K562 (cell line): ENCODE results near the gene CERS1. TPM values are rescaled to one million over a fixed set of nuclear protein-coding genes. Genes with fewer than 3 reads are reported as not detected.

ENCODE experiments used
- ATAC-seq: fragments of 200-7000 bp; cut with Tn5 transposase; 3 replicates; pipeline ENCODE4 v1.9.1; 2020; ENCODE audit warnings: moderate library complexity
- BruUV-seq: library from RNA; stranded (reverse); fragments of 400-500 nt; replicated peaks from 2 replicates; lab custom pipeline; 2021; lab: Mats Ljungman, UMichigan
- CTCF ChIA-PET: fragments of 300-600 bp; formaldehyde crosslinking; extraction: SDS; loops from one replicate; lab custom pipeline; 2021; ENCODE audit warnings: low intra/inter-chr PET ratio; lab: Yijun Ruan, JAX
- POLR2A ChIA-PET: fragments of 300-600, 350-650 bp; sonication (Branson Sonifier 250); formaldehyde crosslinking; extraction: SDS; loops from one replicate; lab custom pipeline; 2021; ENCODE audit warnings: antibody characterized with exemption, inconsistent platforms; lab: Yijun Ruan, JAX
- DNase-seq, 4 experiments: peaks; one replicate each; pipeline versions ENCODE4 v3.0.0 to v3.0.0-alpha.2; 2011 to 2018; ENCODE audit warnings: low spot score in 3 of 4, mixed read lengths in 3 of 4; ENCODE audit errors: extremely low read depth in 1 of 4
- FAIRE-seq: peaks from 2 replicates; lab custom pipeline; 2011; peaks lifted over from hg19 to GRCh38; lab: Jason Lieb, UNC
- H2AFZ ChIP-seq: 2 replicates; pipeline ENCODE4 v1.6.0; 2011; ENCODE audit warnings: low read depth, low read length, control low read depth, inconsistent platforms
- H3K27ac ChIP-seq: fragments of 200-600 bp; 3 replicates; pipeline ENCODE4 v1.8.0; 2011; ENCODE audit warnings: low read depth, mild to moderate bottlenecking, control low read depth, inconsistent platforms, low read length, moderate library complexity, mixed read lengths; ENCODE audit errors: extremely low read depth
- H3K27me3 ChIP-seq, 2 experiments: fragments of 300-600 bp in 1 of 2; 2 replicates in 1 of 2; 3 replicates in 1 of 2; pipeline versions ENCODE4 v1.6.0 to v1.8.0; 2011; ENCODE audit warnings: inconsistent platforms in 2 of 2, low read length in 2 of 2, mild to moderate bottlenecking in 1 of 2, mixed read lengths in 1 of 2, moderate library complexity in 1 of 2; ENCODE audit not compliant: control insufficient read depth in 2 of 2, insufficient read depth in 2 of 2
- H3K36me3 ChIP-seq: fragments of 300-600 bp; 3 replicates; pipeline ENCODE4 v1.8.0; 2011; ENCODE audit warnings: mild to moderate bottlenecking, low read length, inconsistent platforms; ENCODE audit not compliant: control insufficient read depth, insufficient read depth
- H3K4me1 ChIP-seq, 2 experiments: fragments of 200-600 bp in 1 of 2; replicated peaks in 1 of 2; 2 replicates in 1 of 2; 3 replicates in 1 of 2; pipeline versions ENCODE4 v1.5.1 to v1.8.0; 2011; ENCODE audit warnings: inconsistent platforms in 2 of 2, low read length in 2 of 2, mild to moderate bottlenecking in 1 of 2, mixed read lengths in 1 of 2, moderate library complexity in 1 of 2; ENCODE audit not compliant: control insufficient read depth in 2 of 2, insufficient read depth in 2 of 2
- H3K4me2 ChIP-seq: 2 replicates; pipeline ENCODE4 v1.6.1; 2011; ENCODE audit warnings: low read length, control low read depth, inconsistent platforms, mixed read lengths; ENCODE audit not compliant: insufficient read depth
- H3K4me3 ChIP-seq: fragments of 200-600 bp; sonication (generic), shearing (Covaris generic); 2 replicates; pipeline ENCODE4 v1.5.1; 2016; ENCODE audit warnings: control low read depth, inconsistent platforms
- H3K79me2 ChIP-seq: fragments of 200-600 bp; 3 replicates; pipeline ENCODE4 v1.8.0; 2011; ENCODE audit warnings: low read length, inconsistent platforms; ENCODE audit not compliant: control insufficient read depth, insufficient read depth
- H3K9ac ChIP-seq, 2 experiments: 2 replicates each; pipeline versions ENCODE4 v1.6.0 to v1.6.1; 2011; ENCODE audit warnings: low read depth in 2 of 2, low read length in 2 of 2, control low read depth in 1 of 2, inconsistent platforms in 1 of 2, mild to moderate bottlenecking in 1 of 2, mixed read lengths in 1 of 2; ENCODE audit not compliant: insufficient read depth in 1 of 2
- H3K9me1 ChIP-seq: one replicate; pipeline ENCODE4 v1.6.0; 2011; ENCODE audit warnings: inconsistent platforms, mild to moderate bottlenecking, low read length, moderate library complexity; ENCODE audit not compliant: control insufficient read depth, insufficient read depth
- H3K9me3 ChIP-seq: replicated peaks from 2 replicates; pipeline ENCODE4 v1.5.1; 2011; ENCODE audit warnings: low read depth, low read length, inconsistent platforms; ENCODE audit not compliant: control insufficient read depth, insufficient read depth
- H4K20me1 ChIP-seq: replicated peaks from 2 replicates; pipeline ENCODE4 v1.6.1; 2011; ENCODE audit warnings: low read length, inconsistent platforms, mixed read lengths; ENCODE audit not compliant: control insufficient read depth, insufficient read depth
- CLOCK ChIP-seq: fragments of 250-450 bp; sonication (Bioruptor Pico); IDR thresholded peaks from 2 replicates; pipeline ENCODE4 v1.4.0; 2020; ENCODE audit warnings: mild to moderate bottlenecking, moderate library complexity, borderline replicate concordance
- GABPB2 ChIP-seq: fragments of 250-450 bp; sonication (Bioruptor Pico); conservative IDR thresholded peaks from 2 replicates; pipeline ENCODE4 v1.5.1; 2021; ENCODE audit warnings: mild to moderate bottlenecking
- PHB2 ChIP-seq: fragments of 450-650 bp; IDR thresholded peaks from 2 replicates; pipeline ENCODE4 v1.6.1; 2017; ENCODE audit warnings: low read depth
- REST ChIP-seq, 2 experiments: fragments of 450-650 bp; formaldehyde crosslinking in 1 of 2; IDR thresholded peaks; 2 replicates each; pipeline versions ENCODE4 v1.4.0 to v1.6.1; 2014 to 2020; ENCODE audit warnings: mild to moderate bottlenecking in 2 of 2, borderline replicate concordance in 1 of 2, low read depth in 1 of 2
- ZBTB12 ChIP-seq: fragments of 250-450 bp; sonication (Bioruptor Pico); IDR thresholded peaks from 2 replicates; pipeline ENCODE4 v1.4.0; 2020
- ZNF263 ChIP-seq: sonication (generic); formaldehyde crosslinking; IDR thresholded peaks from 2 replicates; pipeline ENCODE4 v1.8.0; 2022; ENCODE audit warnings: mild to moderate bottlenecking, missing genetic modification reagents, borderline replicate concordance
- WGBS: fragments of 100-300 bp; shearing (Covaris generic); methylation state at CpG from one replicate; pipeline ENCODE4 v1.1.6; 2016; ENCODE audit warnings: low coverage, mixed read lengths; ENCODE audit not compliant: insufficient coverage; ENCODE audit errors: missing lambda C conversion rate; 5-methylcytosine and 5-hydroxymethylcytosine counted together
- in situ Hi-C: fragments of 300-500 bp; cut with MboI; formaldehyde crosslinking; loops from 4 replicates; pipeline ENCODE4 v1.15.0; 2018; ENCODE audit warnings: inconsistent platforms, mixed read lengths
- intact Hi-C: fragments of 100-400 bp; cut with micrococcal nuclease; formaldehyde crosslinking; loops from 2 replicates; pipeline ENCODE4 v1.14.2; 2022
- polyA plus RNA-seq, 8 experiments: library from polyadenylated mRNA; depleted of rRNA in 4 of 8; stranded (reverse) in 5 of 8; unstranded in 3 of 8; fragments of >200 nt; fragmentation: Nextera tagmentation in 2 of 8; fragmentation: Illumina TruSeq in 1 of 8; extraction: Ambion mirVana in 2 of 8; extraction: Trizol in 1 of 8; gene quantifications; 2 replicates each; pipeline versions ENCODE4 v1.2.1 to v1.2.3, GENCODE V29; 2011 to 2014; ENCODE audit warnings: inconsistent platforms in 1 of 8, missing spikeins in 1 of 8
- total RNA-seq, 7 experiments: library from RNA; depleted of rRNA in 6 of 7; stranded (reverse); fragments of >200 nt in 6 of 7; fragmentation: Illumina TruSeq in 2 of 7; extraction: Trizol in 2 of 7; gene quantifications; 2 replicates each; pipeline versions ENCODE4 v1.2.1 to v1.2.3, GENCODE V29; 2011 to 2021; ENCODE audit warnings: low replicate concordance in 1 of 7

CERS1 gene
- total and polyA plus RNA-seq, 9 of the 15 experiments (the other 6 are each of a cell fraction or from before 2014, with no cell fraction given), result 0.33 to 1.5 (median 0.86) TPM; not detected in 2

- peaks cover 12 to 64% of the 10 kb centered on the region in 2 experiments for H3K4me1 ChIP-seq
- H3K36me3 ChIP-seq, result peaks cover 13% of the 10 kb centered on the region; the same call in 1 of the 3 replicates
- ChIA-PET CTCF (interaction anchor here (0.6 to 1.7 kb wide), 4 partner anchors 24 to 749 kb away, joined by 3 to 11 read pairs (median 5); partner anchors contain the start of genes COPE and DDX49), POLR2A (interaction anchor here (1.0 to 1.4 kb wide), 3 partner anchors 11 to 24 kb away, joined by 3 to 4 read pairs (median 4); partner anchors contain the start of genes COPE and DDX49)
- H2AFZ ChIP-seq, result peak overlapping the region; percentile 64
- H3K27ac ChIP-seq, result no peak overlapping the region
- H3K27me3 ChIP-seq, result peaks cover 0 to 5% of the 10 kb centered on the region in 2 experiments; a peak in 1 of 5 replicates
- BruUV-seq, result no TSS peak
- in situ Hi-C loops (no loop called here), intact Hi-C loops (loop anchor here (1.0 to 5.0 kb wide), 2 partner anchors 91 to 242 kb away; partner anchors contain the start of gene TMEM161A)
- H3K9me3 ChIP-seq, result no peaks in the 10 kb centered on the region
- WGBS, result under 1% methylated on average over 51 of the region's 72 CpGs
- peaks cover 3% of the 10 kb centered on the region for H3K9me1 ChIP-seq
- no peak for FAIRE-seq
- ATAC-seq, result peak; percentile 81
- peak overlapping the region; percentile 37 for H3K4me3 ChIP-seq
- H3K4me2 ChIP-seq, result peak overlapping the region; percentile 60
- peak; percentile 69 to 72 (median 72) for DNase-seq
- H4K20me1 ChIP-seq, result peaks cover 17% of the 10 kb centered on the region
- peak overlapping the region; percentile 30 to 90; a peak in 3 of 4 replicates for H3K9ac ChIP-seq
- no peaks in the 10 kb centered on the region for H3K79me2 ChIP-seq
- TF ChIP-seq CLOCK (CRISPR knock-in tag) (no peak), PHB2 (no peak), REST (IDR thresholded peaks at IDR 0.05; ENCODE audit: borderline replicate concordance) (peak; percentile 64; the same call in 1 of the 2 replicates), REST (CRISPR knock-in tag; IDR thresholded peaks at IDR 0.05; ENCODE audit: low read depth) (no peak), ZBTB12 (CRISPR knock-in tag) (no peak), ZNF263 (CRISPR knock-in tag) (peak; percentile 32; the same call in 1 of the 2 replicates), GABPB2 (no peak)
These were observed 727 bp downstream of the CERS1 start for GRCh38 chr19:18895038-18895823.
